Lower leg skin (tissue), 3 donors: Measurements from ENCODE around the gene ANKRD52.

ENCODE experiments used
- CTCF ChIP-seq, 3 donors: fragments of 450-650 bp; IDR thresholded peaks; one replicate each; pipeline ENCODE4 v1.5.1; 2016; ENCODE audit warnings: antibody characterized with exemption in 3 of 3, mild to moderate bottlenecking in 3 of 3, moderate library complexity in 2 of 3
- POLR2A ChIP-seq, 2 donors: fragments of 450-650 bp; IDR thresholded peaks; one replicate each; pipeline ENCODE4 v1.6.1; 2016 to 2017; ENCODE audit warnings: antibody characterized with exemption in 2 of 2, mild to moderate bottlenecking in 1 of 2, moderate library complexity in 1 of 2

DNA sequence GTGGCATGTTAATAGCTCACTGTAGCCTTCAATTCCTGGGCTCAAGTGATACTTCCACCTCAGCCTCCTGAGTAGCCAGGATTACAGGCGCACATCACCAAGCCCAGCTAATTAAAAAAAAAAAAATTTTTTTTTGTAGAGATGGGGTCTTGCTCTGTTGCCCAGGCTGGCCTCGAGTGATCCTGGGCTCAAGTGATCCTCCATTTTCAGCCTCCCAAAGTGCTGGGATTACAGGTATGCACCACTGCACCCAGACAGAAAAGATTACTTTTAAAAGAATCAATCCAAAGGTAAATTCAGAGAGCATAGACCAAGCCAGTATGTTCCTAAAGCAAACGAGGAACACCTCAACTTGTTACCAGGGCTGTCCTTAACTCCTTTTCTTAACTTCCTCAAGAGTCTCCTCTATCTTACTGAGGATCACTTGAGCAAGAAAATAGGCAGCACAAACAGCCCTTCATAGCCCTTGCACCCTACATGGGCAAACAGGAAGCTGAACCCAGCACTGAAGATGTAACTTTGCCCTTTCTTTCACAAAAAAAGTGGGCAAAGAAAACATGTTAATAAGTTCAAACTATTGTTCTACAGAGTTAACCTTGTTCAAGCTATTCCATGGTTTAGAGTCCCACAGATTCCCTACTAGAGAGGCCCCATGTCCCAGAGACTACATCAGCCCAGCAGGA is 30.7 kb upstream of the ANKRD52 start:
- TF ChIP-seq CTCF (IDR thresholded peaks at IDR 0.05), result no peak
- TF ChIP-seq POLR2A (IDR thresholded peaks at IDR 0.05), result no peak
